H1 (cell line): ENCODE measurements around the gene CPD. TPM values are rescaled to one million over a fixed set of nuclear protein-coding genes. Genes with fewer than 3 reads are reported as not detected.

Source experiments
- CTCF ChIA-PET: fragments of 300-600 bp; sonication (Branson Sonifier 250); formaldehyde crosslinking; loops from one replicate; lab custom pipeline; 2021; ENCODE audit not compliant: partially characterized antibody; lab: Charles Lee
- POLR2A ChIA-PET: fragments of 300-600 bp; sonication (Branson Sonifier 250); formaldehyde crosslinking; loops from one replicate; lab custom pipeline; 2021; ENCODE audit warnings: inconsistent platforms; ENCODE audit not compliant: partially characterized antibody; lab: Charles Lee
- DNase-seq, 2 experiments: peaks; one replicate each; pipeline versions ENCODE4 v3.0.0 to v3.0.0-alpha.2; 2010 to 2022; ENCODE audit warnings: low spot score in 2 of 2, low read depth in 1 of 2, mixed read lengths in 1 of 2
- FAIRE-seq: peaks from 2 replicates; lab custom pipeline; 2011; peaks lifted over from hg19 to GRCh38; lab: Jason Lieb, UNC
- H2AFZ ChIP-seq: 2 replicates; pipeline ENCODE4 v1.8.1; 2012; ENCODE audit warnings: low read length, inconsistent platforms
- H2AK5ac ChIP-seq: 2 replicates; pipeline ENCODE4 v1.6.1; 2013; ENCODE audit warnings: low read depth, low read length
- H2BK120ac ChIP-seq: replicated peaks from 2 replicates; pipeline ENCODE3; 2013; ENCODE audit warnings: low read depth, low read length, inconsistent platforms
- H2BK12ac ChIP-seq: 2 replicates; pipeline ENCODE4 v1.6.1; 2013; ENCODE audit warnings: low read depth, low read length
- H2BK15ac ChIP-seq: 2 replicates; pipeline ENCODE4 v1.6.1; 2013; ENCODE audit warnings: low read length
- H2BK20ac ChIP-seq: 2 replicates; pipeline ENCODE4 v1.6.1; 2013; ENCODE audit warnings: low read length
- H2BK5ac ChIP-seq: 2 replicates; pipeline ENCODE4 v1.6.1; 2013; ENCODE audit warnings: low read depth, low read length
- H3K14ac ChIP-seq: 2 replicates; pipeline ENCODE4 v1.6.1; 2013; ENCODE audit warnings: inconsistent platforms; ENCODE audit not compliant: insufficient read length
- H3K18ac ChIP-seq: 2 replicates; pipeline ENCODE4 v1.6.1; 2013; ENCODE audit warnings: low read length; ENCODE audit errors: extremely low read depth
- H3K23ac ChIP-seq: 2 replicates; pipeline ENCODE4 v1.6.1; 2013; ENCODE audit warnings: inconsistent platforms; ENCODE audit not compliant: insufficient read length
- H3K23me2 ChIP-seq: 2 replicates; pipeline ENCODE4 v1.6.1; 2013; ENCODE audit warnings: low read depth, low read length
- H3K27ac ChIP-seq: 2 replicates; pipeline ENCODE4 v1.6.1; 2011; ENCODE audit warnings: low read depth, low read length, inconsistent platforms
- H3K27me3 ChIP-seq, 4 experiments: replicated peaks in 1 of 4; 1 replicate in 1 of 4; 2 replicates in 3 of 4; pipeline versions ENCODE4 v1.6.1 to v1.8.1; 2011 to 2013; ENCODE audit warnings: low read length in 3 of 4, mild to moderate bottlenecking in 3 of 4, inconsistent platforms in 2 of 4, mixed read lengths in 2 of 4, moderate library complexity in 1 of 4; ENCODE audit not compliant: control insufficient read depth in 3 of 4, insufficient read depth in 3 of 4; ENCODE audit errors: extremely low read depth in 1 of 4
- H3K36me3 ChIP-seq, 4 experiments: 2 replicates each; pipeline versions ENCODE4 v1.6.1 to v1.8.1; 2011 to 2013; ENCODE audit warnings: mild to moderate bottlenecking in 4 of 4, low read length in 3 of 4, moderate library complexity in 2 of 4, control low read depth in 1 of 4, inconsistent platforms in 1 of 4; ENCODE audit not compliant: insufficient read depth in 4 of 4, control insufficient read depth in 2 of 4
- H3K4ac ChIP-seq: replicated peaks from 2 replicates; pipeline ENCODE3; 2013; ENCODE audit warnings: low read length, low read depth, mixed read lengths, inconsistent platforms; ENCODE audit not compliant: insufficient read length
- H3K4me1 ChIP-seq, 4 experiments: replicated peaks in 1 of 4; 1 replicate in 1 of 4; 2 replicates in 3 of 4; pipeline versions ENCODE4 v1.6.1 to v1.8.1; 2011 to 2013; ENCODE audit warnings: low read length in 3 of 4, inconsistent platforms in 2 of 4, mixed read lengths in 1 of 4; ENCODE audit not compliant: insufficient read depth in 4 of 4, control insufficient read depth in 3 of 4
- H3K4me2 ChIP-seq, 2 experiments: 2 replicates each; pipeline versions ENCODE4 v1.6.1 to v1.8.1; 2011 to 2013; ENCODE audit warnings: low read depth in 2 of 2, low read length in 2 of 2, control low read depth in 1 of 2, inconsistent platforms in 1 of 2, mild to moderate bottlenecking in 1 of 2; ENCODE audit not compliant: insufficient read depth in 1 of 2
- H3K4me3 ChIP-seq, 4 experiments: fragments of 200-600, 300-600 bp in 1 of 4; sonication (generic), shearing (Covaris generic), sonication (Bioruptor Twin) in 1 of 4; 2 replicates each; pipeline versions ENCODE4 v1.5.1 to v1.8.1; 2011 to 2016; ENCODE audit warnings: low read length in 4 of 4, low read depth in 3 of 4, control low read depth in 2 of 4, inconsistent platforms in 2 of 4, mild to moderate bottlenecking in 2 of 4, mixed read lengths in 1 of 4, moderate library complexity in 1 of 4; ENCODE audit not compliant: insufficient read depth in 2 of 4; ENCODE audit errors: extremely low read depth in 1 of 4
- H3K56ac ChIP-seq: replicated peaks from 2 replicates; pipeline ENCODE3; 2013; ENCODE audit warnings: low read depth, mild to moderate bottlenecking, mixed read lengths, low read length, inconsistent platforms; ENCODE audit not compliant: insufficient read length
- H3K79me1 ChIP-seq: 2 replicates; pipeline ENCODE4 v1.6.1; 2013; ENCODE audit warnings: low read depth, low read length, control low read depth
- H3K79me2 ChIP-seq, 2 experiments: 2 replicates each; pipeline versions ENCODE4 v1.6.1 to v1.8.1; 2012 to 2013; ENCODE audit warnings: low read length in 2 of 2, mild to moderate bottlenecking in 2 of 2, inconsistent platforms in 1 of 2; ENCODE audit not compliant: insufficient read depth in 2 of 2, control insufficient read depth in 1 of 2
- H3K9ac ChIP-seq, 4 experiments: replicated peaks in 1 of 4; 1 replicate in 1 of 4; 2 replicates in 3 of 4; pipeline versions ENCODE4 v1.6.1 to v1.8.1; 2011 to 2013; ENCODE audit warnings: low read depth in 3 of 4, low read length in 3 of 4, control low read depth in 2 of 4, mild to moderate bottlenecking in 2 of 4, moderate library complexity in 2 of 4, inconsistent platforms in 1 of 4; ENCODE audit errors: extremely low read depth in 1 of 4
- H3K9me3 ChIP-seq, 2 experiments: 2 replicates each; pipeline versions ENCODE4 v1.6.1 to v1.8.1; 2012 to 2013; ENCODE audit warnings: mild to moderate bottlenecking in 2 of 2, moderate library complexity in 2 of 2, control low read depth in 1 of 2, inconsistent platforms in 1 of 2, low read depth in 1 of 2, low read length in 1 of 2, mixed read lengths in 1 of 2; ENCODE audit not compliant: insufficient read depth in 2 of 2
- H4K20me1 ChIP-seq, 2 experiments: replicated peaks in 1 of 2; 2 replicates each; pipeline versions ENCODE3 to v1.8.1; 2011 to 2013; ENCODE audit warnings: inconsistent platforms in 2 of 2, low read length in 2 of 2, mild to moderate bottlenecking in 1 of 2; ENCODE audit not compliant: insufficient read depth in 2 of 2, control insufficient read depth in 1 of 2
- H4K5ac ChIP-seq: 2 replicates; pipeline ENCODE4 v1.6.1; 2013; ENCODE audit warnings: low read length, low read depth, mixed read lengths, inconsistent platforms; ENCODE audit not compliant: insufficient read length
- H4K8ac ChIP-seq: 2 replicates; pipeline ENCODE4 v1.8.0; 2013; ENCODE audit warnings: mild to moderate bottlenecking, moderate library complexity, low read length, inconsistent platforms; ENCODE audit not compliant: insufficient read depth; ENCODE audit errors: extremely low read depth
- H4K91ac ChIP-seq: replicated peaks from 2 replicates; pipeline ENCODE3; 2013; ENCODE audit warnings: low read length, mixed read lengths, inconsistent platforms; ENCODE audit not compliant: insufficient read length
- SIX5 ChIP-seq: IDR thresholded peaks from 2 replicates; pipeline ENCODE4 v1.6.1; 2011; ENCODE audit warnings: mild to moderate bottlenecking, low read depth, low read length
- WGBS, 2 experiments: shearing (Covaris generic) in 1 of 2; methylation state at CpG; one replicate each; pipeline versions ENCODE4 v1.1.6 to v1.1.7; 2013 to 2015; ENCODE audit warnings: low lambda C conversion rate in 2 of 2, mixed read lengths in 2 of 2, inconsistent platforms in 1 of 2, low coverage in 1 of 2, missing lambda C conversion rate in 1 of 2; ENCODE audit not compliant: insufficient replicate concordance in 2 of 2, insufficient coverage in 1 of 2, insufficient read length in 1 of 2; ENCODE audit errors: extremely low coverage in 1 of 2, missing lambda C conversion rate in 1 of 2; 5-methylcytosine and 5-hydroxymethylcytosine counted together
- polyA plus RNA-seq, 7 experiments: library from polyadenylated mRNA; depleted of rRNA in 3 of 7; stranded (reverse) in 5 of 7; unstranded in 2 of 7; fragments of >200 nt in 5 of 7; fragments of 200-250 nt in 2 of 7; gene quantifications; 1 replicate in 5 of 7; 2 replicates in 1 of 7; 4 replicates in 1 of 7; pipeline versions ENCODE4 v1.2.1 to v1.2.3, GENCODE V29; 2011 to 2013; ENCODE audit warnings: missing spikeins in 2 of 7, mixed read lengths in 2 of 7
- total RNA-seq: library from RNA; stranded (reverse); fragmentation: NEBNext Ultra II Directional; extraction: Animal tissue kit (Norgen Biotek cat#: 25700); gene quantifications from 2 replicates; pipeline ENCODE4 v1.2.1, GENCODE V29; 2021

CPD gene
- total and polyA plus RNA-seq, 2 of the 8 experiments (the other 6 are each of a cell fraction or from before 2014, with no cell fraction given): 8.6 to 46.2 TPM

GRCh38 chr17:30503558-30503957 is 124.8 kb downstream of the CPD start:
- Histone ChIP-seq H4K91ac (no peak overlapping the region), H2BK20ac (no peak overlapping the region), H2BK120ac (no peak overlapping the region), H3K4me2 (no peak overlapping the region), H3K79me2 (no peaks in the 10 kb centered on the region; a peak in 1 of 4 replicates), H3K27me3 (no peaks in the 10 kb centered on the region), H3K4me1 (no peaks in the 10 kb centered on the region), H2AK5ac (no peak overlapping the region), H2AFZ (no peak overlapping the region), H4K20me1 (no peaks in the 10 kb centered on the region), H4K5ac (no peak overlapping the region), H3K23ac (no peak overlapping the region), H3K4me3 (no peak overlapping the region), H3K79me1 (peaks cover 2% of the 10 kb centered on the region; the same call in 1 of the 2 replicates), H2BK12ac (no peak overlapping the region), H2BK15ac (no peak overlapping the region), H3K9ac (no peak overlapping the region), H3K9me3 (no peaks in the 10 kb centered on the region), H3K27ac (no peak overlapping the region), H3K23me2 (no peaks in the 10 kb centered on the region), H3K4ac (no peak overlapping the region), H4K8ac (no peak overlapping the region), H3K36me3 (peaks cover 0 to 21% (median 8%) of the 10 kb centered on the region in 4 experiments; a peak in 3 of 8 replicates), H3K18ac (no peak overlapping the region), H2BK5ac (no peak overlapping the region), H3K14ac (no peak overlapping the region), H3K56ac (no peak overlapping the region)
- DNase-seq (no peak), FAIRE-seq (no peak)
- CTCF ChIA-PET: interaction anchor here (0.9 kb wide), 1 partner anchor 52 kb away, joined by 3 read pairs; no protein-coding TSS in a partner anchor
- POLR2A ChIA-PET: no interaction called here
- WGBS, 2 experiments: 98% methylated on average over 4 of the region's 4 CpGs; no CpG with 5 or more reads in 1 of the 2 experiments
- TF ChIP-seq SIX5: no peak
